GM18502 (cell line): ENCODE results near the gene SEPTIN12.

Source experiments
- ATAC-seq: cut with Tn5 transposase; IDR thresholded peaks from one replicate; pipeline ENCODE4 v1.9.1; 2021; ENCODE audit warnings: mild to moderate bottlenecking; ENCODE audit not compliant: unreplicated experiment, poor library complexity

SEPTIN12 gene, protein sequence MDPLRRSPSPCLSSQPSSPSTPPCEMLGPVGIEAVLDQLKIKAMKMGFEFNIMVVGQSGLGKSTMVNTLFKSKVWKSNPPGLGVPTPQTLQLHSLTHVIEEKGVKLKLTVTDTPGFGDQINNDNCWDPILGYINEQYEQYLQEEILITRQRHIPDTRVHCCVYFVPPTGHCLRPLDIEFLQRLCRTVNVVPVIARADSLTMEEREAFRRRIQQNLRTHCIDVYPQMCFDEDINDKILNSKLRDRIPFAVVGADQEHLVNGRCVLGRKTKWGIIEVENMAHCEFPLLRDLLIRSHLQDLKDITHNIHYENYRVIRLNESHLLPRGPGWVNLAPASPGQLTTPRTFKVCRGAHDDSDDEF

DNA sequence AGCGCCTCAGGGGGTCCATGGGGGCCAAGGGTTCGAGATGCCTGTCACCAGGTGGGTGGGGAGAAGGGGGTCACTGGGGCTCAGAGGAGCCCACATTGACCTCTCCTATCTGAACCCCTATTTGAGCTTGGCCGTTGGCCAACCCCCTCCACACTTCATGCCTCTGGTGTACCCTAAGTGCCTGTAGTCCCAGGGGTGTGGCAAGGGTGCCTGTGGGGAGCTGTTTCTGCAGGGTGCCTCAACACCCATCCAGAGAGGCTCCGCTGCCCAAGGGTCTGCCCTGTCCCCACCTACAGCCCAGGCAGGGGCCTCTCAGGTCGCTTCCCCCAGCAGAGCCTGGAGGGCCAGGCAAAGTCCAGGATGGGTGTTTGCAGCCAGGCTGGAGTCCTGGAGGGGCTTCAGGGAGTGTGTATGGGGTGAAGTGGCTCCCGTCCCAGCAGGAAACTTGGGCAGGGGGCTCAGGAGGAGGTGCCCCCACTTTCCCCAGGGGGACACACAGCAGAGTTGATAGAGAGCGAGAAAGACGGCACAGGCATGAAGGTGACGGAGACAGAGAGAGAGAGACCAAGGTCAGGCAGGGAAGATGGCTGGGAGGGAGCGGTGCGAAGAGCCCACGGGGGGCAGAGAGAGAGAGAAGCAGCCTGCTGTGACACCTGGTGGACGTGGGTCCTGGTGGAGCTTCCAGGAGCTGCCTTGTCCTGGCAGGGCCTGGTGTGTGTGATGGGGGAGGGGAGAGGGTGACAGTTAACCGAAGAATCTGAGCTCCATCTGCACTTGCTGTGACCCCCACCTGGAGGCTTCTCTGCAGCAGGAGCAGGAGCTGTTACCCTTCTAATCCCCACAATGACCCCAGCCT is at the start of gene SEPTIN12:
SEPTIN12 (minus strand) TSS at position 719 of the 856 bp plus-strand sequence; CDS start at position 19, 700 bp downstream.
- ATAC-seq: no peak

DNA sequence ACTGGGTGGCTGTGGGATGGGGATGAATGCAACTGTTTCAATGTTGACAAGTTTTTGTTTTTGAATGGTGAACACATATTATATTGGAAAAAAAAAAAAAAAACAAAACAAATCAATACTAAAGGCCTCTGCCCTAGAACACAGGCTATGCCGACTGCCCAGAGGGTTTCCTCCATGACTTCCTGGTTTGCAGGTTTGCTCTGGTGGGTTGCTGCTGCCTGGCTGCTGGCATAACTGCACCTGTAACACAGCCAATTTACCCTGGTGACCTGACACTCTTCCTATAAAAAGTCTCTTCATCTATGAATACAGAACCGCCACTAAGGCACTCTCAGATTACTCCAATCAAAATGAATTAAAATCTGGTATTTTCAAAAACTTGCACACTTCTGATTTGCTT is 48.6 kb upstream of the SEPTIN12 start:
- no peak for ATAC-seq

DNA sequence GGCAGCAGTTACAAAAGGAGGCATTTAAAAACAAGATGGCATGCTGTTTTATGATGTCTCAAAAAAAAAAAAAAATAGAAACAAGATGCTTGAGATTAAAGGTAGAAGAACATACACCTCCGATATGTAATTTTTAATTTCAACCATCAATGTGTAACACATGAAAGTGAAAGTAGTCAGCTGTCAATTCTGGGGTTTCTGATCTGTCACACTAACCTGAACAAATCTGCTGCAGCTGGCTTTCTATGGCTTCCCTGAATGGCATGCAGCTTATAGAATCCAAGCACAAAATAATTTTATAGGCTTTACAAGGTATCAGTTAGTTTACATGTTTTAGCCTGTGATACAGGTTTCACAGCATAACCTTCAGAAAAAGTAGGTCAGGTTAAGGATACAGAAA is 45.4 kb upstream of the SEPTIN12 start:
- ATAC-seq: no peak

DNA sequence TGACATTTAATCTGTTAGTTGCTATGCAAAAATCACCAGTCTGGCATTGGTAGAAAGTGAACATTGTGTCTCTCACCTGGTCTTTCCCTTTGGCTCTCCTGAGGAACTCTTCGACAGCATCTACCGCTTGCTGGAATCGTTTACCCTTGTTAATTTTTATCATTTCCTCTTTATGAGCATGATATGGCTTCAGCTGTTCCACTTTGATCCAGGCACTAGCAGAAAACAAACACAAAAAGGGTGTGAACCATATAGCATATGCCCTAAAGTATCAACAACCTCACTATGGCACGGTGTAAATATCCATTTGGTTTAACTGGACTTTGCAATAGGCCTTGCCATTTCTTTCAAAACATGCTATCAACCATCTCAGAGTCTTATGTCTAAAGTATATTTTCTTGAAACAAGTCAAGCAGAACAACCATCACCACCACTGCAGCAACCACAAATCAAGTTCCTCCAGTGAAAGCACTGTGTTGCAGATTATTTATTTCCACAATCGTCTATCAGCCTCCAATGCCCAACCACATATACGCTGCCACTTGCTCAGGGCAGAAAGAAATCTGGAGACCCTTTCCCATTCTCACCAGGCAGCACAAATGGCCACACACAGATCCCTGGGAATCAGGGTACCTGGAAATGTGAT is 44.7 kb upstream of the SEPTIN12 start:
- no peak for ATAC-seq

DNA sequence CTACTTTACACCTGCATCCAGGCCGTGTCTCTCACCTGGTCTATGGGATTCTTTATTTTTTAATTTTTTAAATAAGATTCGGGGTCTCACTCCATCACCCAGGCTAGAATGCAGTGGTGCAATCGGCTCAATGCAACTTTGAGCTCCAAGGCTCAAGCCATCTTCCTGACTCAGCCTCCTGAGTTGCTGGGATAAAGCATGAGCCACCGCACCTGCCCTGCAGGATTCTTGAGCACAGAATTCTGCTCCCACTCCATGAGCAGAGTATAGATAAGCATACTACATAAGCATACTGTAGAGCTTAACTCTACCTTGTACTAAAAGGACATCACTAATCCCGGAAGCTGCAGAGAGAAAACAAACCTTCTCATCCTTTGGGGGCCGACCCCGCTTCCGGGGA is 43.5 kb upstream of the SEPTIN12 start:
- ATAC-seq: no peak

DNA sequence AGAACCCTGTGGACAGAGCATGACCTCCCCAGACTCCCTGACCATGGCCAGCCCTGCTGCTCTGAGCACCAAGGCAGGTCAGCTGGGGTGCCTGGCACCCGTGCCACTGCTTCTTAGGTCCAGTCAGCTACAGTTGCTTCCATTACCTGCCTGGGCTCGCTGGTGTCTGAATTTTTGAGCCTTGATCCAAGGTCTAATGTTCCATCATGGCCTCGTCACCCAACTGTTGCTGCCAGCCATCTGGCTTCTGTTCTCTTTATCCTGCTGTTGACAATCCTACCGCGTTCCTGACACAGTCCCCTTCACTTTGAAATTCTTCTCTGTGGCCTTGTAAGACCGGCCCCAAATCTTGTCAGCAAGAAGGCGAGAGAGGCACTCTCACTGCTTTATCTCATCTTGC is 42.3 kb upstream of the SEPTIN12 start:
- no peak for ATAC-seq

DNA sequence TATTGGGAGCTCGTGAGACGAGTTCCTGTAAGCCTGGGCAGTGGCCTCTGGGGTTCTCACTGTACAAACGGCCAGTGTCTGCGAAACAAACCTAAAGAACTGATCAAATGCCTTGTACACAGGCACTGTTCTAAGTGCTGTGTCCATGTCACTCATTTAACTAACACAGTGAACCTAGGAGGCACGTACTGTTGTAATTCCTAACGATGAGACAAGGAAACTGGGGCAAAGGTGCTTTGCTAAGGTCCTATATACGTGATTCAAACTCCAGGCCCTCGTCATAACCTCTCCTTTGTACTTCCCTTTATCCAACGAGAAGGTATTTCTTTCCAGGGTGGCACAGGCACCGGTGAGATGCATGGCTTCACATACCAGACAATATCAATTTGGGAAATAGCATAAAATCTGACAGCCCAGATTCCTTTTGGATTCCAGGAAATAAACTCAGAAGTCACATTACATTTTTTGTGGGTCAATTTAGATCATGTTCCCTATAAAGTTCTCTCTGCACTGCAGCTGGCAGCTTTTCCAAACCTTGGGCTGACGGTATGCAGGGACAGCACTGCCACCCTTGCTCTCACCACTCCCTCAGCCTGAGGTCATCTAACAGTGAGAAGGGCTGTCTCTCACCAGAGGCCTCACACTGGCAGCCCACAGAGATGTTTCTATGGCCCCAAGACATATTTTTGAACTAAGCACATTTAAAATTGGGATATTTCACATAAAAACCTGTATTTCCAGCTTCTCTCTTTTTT is 40.6 kb upstream of the SEPTIN12 start:
- ATAC-seq: no peak

DNA sequence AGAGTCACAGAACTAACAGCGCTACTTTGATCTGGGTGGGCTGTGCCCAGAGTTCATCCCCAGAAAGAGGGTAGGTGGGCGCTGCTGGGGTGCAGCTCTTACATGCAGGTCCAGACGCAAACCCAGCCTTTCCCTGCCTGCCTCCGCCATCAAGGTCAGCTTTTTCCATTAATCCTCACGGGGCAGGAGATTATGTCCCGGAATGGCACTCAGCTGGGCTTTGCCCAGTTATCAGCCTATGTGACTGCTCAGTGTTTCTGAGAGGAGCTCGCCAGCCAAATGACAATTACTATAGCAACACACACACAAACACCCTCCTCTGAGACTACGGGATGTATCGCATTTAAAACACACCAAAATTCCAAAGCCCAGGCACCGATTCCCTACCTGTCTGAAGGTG is 38.8 kb upstream of the SEPTIN12 start:
- ATAC-seq: no peak

DNA sequence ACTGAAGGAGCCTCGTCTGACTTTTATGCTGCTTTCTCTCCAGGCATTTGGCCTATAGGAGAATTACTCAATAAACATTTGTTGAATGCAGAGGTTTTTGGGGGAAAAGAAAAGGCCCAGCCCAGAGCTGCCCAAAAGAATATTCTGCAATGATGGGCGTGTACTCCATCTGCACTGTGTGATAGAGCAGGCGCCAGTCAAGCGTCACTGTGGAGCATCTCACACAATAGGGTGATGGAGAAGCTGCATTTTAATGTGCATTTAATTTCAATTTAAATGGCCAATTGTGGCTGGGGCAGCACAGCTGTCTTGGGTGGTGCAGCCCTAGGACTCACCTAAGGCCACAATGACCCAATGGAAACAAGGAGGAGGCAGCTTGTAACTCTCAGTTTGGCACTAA is 38.4 kb upstream of the SEPTIN12 start:
- ATAC-seq: no peak

DNA sequence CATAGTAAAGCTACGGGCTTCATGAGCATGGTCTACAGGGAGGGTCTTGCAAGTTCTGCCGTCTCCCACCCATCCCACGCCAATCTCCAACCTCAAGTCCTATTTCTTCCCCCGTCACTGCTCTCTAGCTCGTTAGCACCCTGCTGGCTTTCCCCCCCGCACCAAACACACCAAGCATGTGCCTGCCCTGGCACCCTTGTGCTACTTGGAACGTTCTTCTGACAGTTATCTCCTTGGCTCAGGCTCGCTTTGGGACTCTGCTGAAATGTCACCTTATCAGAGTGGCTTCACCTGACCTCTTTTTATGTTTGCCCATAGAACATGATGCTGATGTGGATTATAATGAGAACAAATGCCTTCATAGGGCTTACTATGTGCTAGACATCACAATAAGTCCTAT is 37.1 kb upstream of the SEPTIN12 start:
- ATAC-seq: no peak

DNA sequence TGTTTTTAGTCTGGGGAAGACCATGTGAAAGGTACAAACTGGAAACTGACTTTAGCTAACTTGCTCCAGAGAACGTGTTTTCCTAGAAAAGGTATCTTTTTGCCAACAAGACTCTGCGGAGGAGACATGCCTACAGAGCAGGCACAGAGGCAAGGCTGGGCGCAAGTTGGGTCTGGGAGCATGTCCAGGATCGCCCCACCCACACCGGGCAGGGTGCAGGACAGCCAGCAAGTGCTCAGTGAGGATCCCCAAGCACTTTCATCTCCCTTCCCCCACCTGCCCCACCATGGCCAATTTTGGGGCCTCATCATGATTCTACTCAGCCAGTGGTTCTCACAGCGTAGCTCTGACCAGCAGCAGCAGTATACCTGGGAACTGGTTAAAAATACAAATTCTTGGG is 32.5 kb upstream of the SEPTIN12 start:
- no peak for ATAC-seq

DNA sequence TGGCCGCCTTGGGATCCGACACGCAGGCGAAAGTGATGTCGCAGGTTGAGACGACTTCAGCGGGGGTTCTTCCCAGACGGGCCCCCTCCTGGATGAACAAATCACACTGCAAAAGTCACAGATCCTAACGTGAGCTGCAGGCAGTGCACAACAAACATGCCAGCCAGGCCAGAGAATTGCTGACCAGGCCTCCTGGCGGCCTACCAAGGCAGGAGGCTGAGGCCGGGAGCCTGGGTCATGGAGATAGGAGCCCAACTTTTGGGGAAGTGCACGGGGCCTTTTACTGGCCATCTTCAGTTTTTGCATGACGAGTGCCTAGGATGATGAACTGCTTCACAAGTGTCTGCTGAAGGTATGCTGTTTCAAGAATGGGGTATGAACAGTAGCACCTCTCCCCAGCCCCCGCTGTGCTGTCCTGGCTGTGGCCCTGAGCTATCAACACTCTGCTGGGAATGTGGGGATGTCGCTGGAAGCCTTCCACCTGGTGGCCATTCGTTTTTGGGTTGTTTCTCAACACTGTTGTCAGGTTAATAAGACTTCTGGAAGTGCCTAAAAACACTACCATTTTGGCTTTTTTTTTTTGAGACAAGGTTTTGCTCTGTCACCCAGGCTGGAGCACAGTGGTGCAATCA is 26.5 kb upstream of the SEPTIN12 start:
- ATAC-seq: no peak

DNA sequence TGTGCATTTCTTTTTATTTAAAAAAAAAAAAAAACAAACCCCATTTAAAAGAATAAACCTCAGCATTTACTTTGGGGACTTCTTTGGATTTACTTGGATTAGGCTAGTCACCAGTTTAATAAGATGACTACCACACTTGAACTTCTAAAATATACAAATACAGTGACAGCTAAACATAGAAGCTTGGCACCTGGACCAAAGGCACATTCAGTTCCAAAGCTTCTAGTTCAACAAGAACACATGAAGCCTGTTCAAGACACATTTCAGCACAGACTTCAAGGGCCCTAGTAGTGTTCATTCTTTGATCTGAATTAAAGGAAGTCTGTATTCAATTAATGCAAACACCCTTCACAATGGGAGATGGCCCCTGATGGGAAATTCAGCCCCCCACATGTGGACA is 25.9 kb upstream of the SEPTIN12 start:
- no peak for ATAC-seq

DNA sequence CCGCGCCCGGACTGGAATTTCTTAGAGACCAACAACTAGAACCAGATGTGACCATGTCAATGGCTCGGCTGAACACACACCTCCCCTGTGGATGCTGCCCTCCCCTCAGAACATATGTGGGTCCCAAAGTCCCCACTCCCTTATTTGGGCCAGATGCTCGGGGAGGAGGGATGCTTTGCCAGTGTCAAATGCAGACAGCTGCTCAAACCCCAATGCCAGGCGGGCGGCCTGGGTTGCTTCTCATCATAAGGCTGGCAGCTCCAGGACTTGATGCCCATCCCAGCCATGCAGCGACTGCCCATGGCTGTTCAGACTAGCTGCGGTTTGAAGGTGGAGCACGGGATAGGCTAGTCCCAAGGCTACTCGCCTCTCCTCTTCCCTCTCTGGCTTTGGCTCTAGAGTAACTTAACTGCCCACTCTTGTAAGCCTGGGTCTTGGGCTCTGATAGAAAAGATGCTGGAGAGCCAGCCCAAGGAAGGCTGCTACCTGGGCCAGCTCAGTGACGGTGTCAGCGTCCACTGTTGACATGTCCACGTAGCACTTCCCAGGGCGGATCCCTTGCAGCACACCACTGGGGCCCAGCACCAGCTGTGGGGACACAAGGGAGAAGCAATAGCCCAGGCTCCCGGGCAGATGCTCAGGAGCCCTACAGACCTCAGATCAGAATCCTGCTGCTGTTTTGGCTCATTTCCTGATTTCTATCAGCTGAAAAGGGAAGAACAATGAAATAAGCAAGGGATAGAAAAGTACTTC is 25.3 kb upstream of the SEPTIN12 start:
- ATAC-seq: no peak

DNA sequence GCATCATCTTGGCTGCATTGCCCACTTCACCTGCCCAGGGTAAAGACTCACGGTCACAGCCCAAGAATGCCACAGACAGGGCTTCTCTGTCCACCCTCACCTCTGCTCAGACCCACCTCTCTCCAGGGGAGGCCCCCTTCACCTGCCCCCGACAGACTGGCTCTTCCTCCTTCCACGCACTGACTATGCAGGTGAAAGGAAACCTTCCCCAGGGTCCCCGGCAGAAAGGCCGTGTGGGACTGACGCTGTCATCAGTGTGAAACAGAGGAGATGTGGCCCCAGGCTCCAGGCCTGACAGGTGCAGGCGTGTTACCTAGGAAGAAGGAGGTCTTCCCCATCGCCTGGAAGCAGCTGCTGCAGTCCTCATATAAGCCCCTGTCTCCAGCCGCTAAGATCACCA is 23.6 kb upstream of the SEPTIN12 start:
- ATAC-seq: no peak

DNA sequence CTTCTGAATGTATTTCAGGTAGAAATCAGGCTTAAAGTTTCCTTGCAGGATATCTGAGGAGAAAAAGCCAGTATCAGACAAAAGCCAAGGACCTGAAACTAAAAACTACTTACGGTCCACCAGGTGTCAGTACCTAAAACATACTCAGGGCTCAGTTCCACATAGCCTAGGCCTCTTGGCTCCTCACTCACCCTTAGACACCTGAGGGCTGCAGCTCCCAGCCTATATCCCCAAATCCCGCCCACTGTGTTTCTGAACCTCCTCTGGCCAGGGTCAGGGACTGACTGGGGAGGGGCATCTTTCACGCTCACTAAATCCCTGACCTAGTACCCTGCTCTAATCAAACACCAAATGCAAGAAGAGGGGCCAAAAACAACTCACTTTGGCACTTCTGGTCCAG is 23.1 kb upstream of the SEPTIN12 start:
- no peak for ATAC-seq

DNA sequence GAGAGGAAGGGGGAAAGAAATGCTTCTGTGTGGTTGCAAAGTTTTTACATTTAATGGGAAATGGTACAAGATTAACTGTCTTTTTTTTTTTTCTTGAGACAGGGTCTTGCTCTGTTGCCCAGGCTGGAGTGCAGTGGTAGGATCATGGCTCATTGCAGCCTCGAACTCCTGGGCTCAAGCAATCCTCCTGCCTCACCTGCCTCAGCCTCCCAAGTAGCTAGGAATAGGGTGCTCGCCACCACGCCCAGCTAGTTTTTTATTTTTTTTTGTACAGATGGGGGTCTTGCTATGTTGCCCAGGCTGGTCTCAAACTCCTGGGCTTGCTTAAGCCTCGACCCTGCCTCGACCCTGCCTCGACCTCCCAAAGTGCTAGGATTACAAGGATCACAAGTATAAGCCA is 18.1 kb upstream of the SEPTIN12 start:
- no peak for ATAC-seq

DNA sequence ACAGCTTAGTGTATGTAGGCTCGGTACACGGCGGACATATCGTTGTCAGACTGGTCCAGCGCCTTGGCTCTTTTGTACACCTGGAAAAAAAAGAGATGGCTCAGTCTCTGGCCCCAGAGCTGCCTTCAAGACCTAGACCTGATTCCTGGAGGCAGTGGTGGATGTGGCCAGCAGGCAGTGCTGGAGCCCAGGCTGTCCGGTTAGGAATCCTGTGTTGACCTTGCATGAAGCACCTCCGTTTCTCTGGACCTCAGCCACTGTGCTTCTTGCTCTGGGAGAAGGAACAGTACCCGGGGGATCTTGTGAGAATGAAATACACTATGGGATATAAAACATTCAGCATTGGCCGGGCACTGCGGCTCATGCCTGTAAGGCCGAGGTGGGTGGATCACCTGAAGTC is 17.1 kb upstream of the SEPTIN12 start:
- ATAC-seq: no peak
